GM23338 (cell line): ENCODE data around the gene TNIP3. TPM values are rescaled to one million over a fixed set of nuclear protein-coding genes. Genes with fewer than 3 reads are reported as not detected.

ENCODE experiments used
- ATAC-seq: fragments of 200-7000 bp; cut with Tn5 transposase; 3 replicates; pipeline ENCODE4 v1.9.1; 2020
- DNase-seq: peaks from one replicate; pipeline ENCODE4 v3.0.0-alpha.2; 2015; ENCODE audit warnings: low spot score
- H2AFZ ChIP-seq: fragments of 200-600 bp; sonication (generic); 2 replicates; pipeline ENCODE4 v1.8.0; 2016; ENCODE audit warnings: antibody characterized with exemption, mild to moderate bottlenecking, moderate library complexity
- H3F3A ChIP-seq: fragments of 200-600 bp; sonication (generic); replicated peaks from 2 replicates; pipeline ENCODE4 v1.8.0; 2017; ENCODE audit warnings: antibody characterized with exemption, mixed run types, low read depth
- H3K27ac ChIP-seq: fragments of 200-600 bp; sonication (generic); 2 replicates; pipeline ENCODE4 v1.6.1; 2016; ENCODE audit warnings: low read depth
- H3K27me3 ChIP-seq: fragments of 200-600 bp; sonication (generic); 2 replicates; pipeline ENCODE4 v1.8.0; 2016; ENCODE audit warnings: mild to moderate bottlenecking, mixed run types, moderate library complexity; ENCODE audit not compliant: insufficient read depth
- H3K36me3 ChIP-seq: fragments of 200-600 bp; sonication (generic); 2 replicates; pipeline ENCODE4 v1.8.0; 2016; ENCODE audit warnings: mild to moderate bottlenecking; ENCODE audit not compliant: insufficient read depth
- H3K4me1 ChIP-seq: fragments of 200-600 bp; sonication (generic); 2 replicates; pipeline ENCODE4 v1.8.0; 2016; ENCODE audit warnings: mild to moderate bottlenecking, moderate library complexity; ENCODE audit not compliant: insufficient read depth
- H3K4me2 ChIP-seq: fragments of 200-600 bp; sonication (generic); 2 replicates; pipeline ENCODE4 v1.7.1; 2017; ENCODE audit warnings: mixed run types
- H3K4me3 ChIP-seq: fragments of 200-600 bp; sonication (generic); 2 replicates; pipeline ENCODE4 v1.6.1; 2016; ENCODE audit warnings: mixed run types
- H3K79me2 ChIP-seq: fragments of 200-600 bp; sonication (generic); replicated peaks from 2 replicates; pipeline ENCODE4 v1.8.0; 2017; ENCODE audit warnings: mild to moderate bottlenecking; ENCODE audit not compliant: insufficient read depth
- H3K9me2 ChIP-seq: fragments of 200-600 bp; sonication (generic); 2 replicates; pipeline ENCODE4 v1.8.0; 2017; ENCODE audit not compliant: insufficient read depth
- H4K20me1 ChIP-seq: fragments of 200-600 bp; sonication (generic); replicated peaks from 2 replicates; pipeline ENCODE4 v1.8.0; 2017; ENCODE audit warnings: mild to moderate bottlenecking; ENCODE audit not compliant: insufficient read depth
- H3K27ac Mint-ChIP-seq: 2 replicates; pipeline ENCODE4 v1.8.0; 2020; ENCODE audit warnings: inconsistent platforms, mild to moderate bottlenecking, moderate library complexity, mixed read lengths
- H3K27me3 Mint-ChIP-seq: 3 replicates; pipeline ENCODE4 v1.8.0; 2022; ENCODE audit warnings: low read depth, mild to moderate bottlenecking, moderate library complexity, mixed read lengths, inconsistent platforms; ENCODE audit not compliant: insufficient read depth, poor library complexity
- H3K36me3 Mint-ChIP-seq: 3 replicates; pipeline ENCODE4 v1.8.0; 2021; ENCODE audit warnings: low read depth, mild to moderate bottlenecking, inconsistent platforms, moderate library complexity, mixed read lengths
- H3K4me1 Mint-ChIP-seq: 3 replicates; pipeline ENCODE4 v1.8.0; 2020; ENCODE audit warnings: mild to moderate bottlenecking, inconsistent platforms, mixed read lengths
- H3K4me3 Mint-ChIP-seq: 3 replicates; pipeline ENCODE4 v1.8.0; 2021; ENCODE audit warnings: moderate library complexity, mild to moderate bottlenecking, inconsistent platforms, mixed read lengths
- H3K9me3 Mint-ChIP-seq: 3 replicates; pipeline ENCODE4 v1.8.0; 2020; ENCODE audit warnings: moderate library complexity, mild to moderate bottlenecking, inconsistent platforms, mixed read lengths
- CREB1 ChIP-seq: fragments of 250-450 bp; sonication (Bioruptor Pico); IDR thresholded peaks from 2 replicates; pipeline ENCODE4 v1.5.0; 2020; ENCODE audit warnings: low read depth, mild to moderate bottlenecking, moderate library complexity
- EZH2 ChIP-seq: fragments of 200-600 bp; sonication (generic); IDR thresholded peaks from one replicate; pipeline ENCODE4 v1.8.0; 2017; ENCODE audit warnings: antibody characterized with exemption, mild to moderate bottlenecking, low read depth; ENCODE audit not compliant: unreplicated experiment
- EZH2phosphoT487 ChIP-seq: fragments of 200-600 bp; sonication (generic); IDR thresholded peaks from one replicate; pipeline ENCODE4 v1.8.1; 2018; ENCODE audit warnings: antibody characterized with exemption; ENCODE audit not compliant: unreplicated experiment
- JUNB ChIP-seq: IDR thresholded peaks from one replicate; pipeline ENCODE4 v1.6.1; 2016; ENCODE audit warnings: antibody characterized with exemption; ENCODE audit not compliant: unreplicated experiment
- NANOG ChIP-seq: IDR thresholded peaks from 2 replicates; pipeline ENCODE4 v1.6.1; 2016; ENCODE audit warnings: antibody characterized with exemption, borderline replicate concordance
- POLR2AphosphoS5 ChIP-seq: IDR thresholded peaks from 2 replicates; pipeline ENCODE4 v1.6.1; 2016; ENCODE audit warnings: antibody characterized with exemption, low read depth
- STAT1 ChIP-seq: IDR thresholded peaks from one replicate; pipeline ENCODE4 v1.6.1; 2016; ENCODE audit warnings: antibody characterized with exemption; ENCODE audit not compliant: unreplicated experiment
- ZNF114 ChIP-seq: fragments of 250-450 bp; sonication (Bioruptor Pico); IDR thresholded peaks from 2 replicates; pipeline ENCODE4 v1.5.0; 2020; ENCODE audit warnings: mild to moderate bottlenecking, moderate library complexity
- ZNF331 ChIP-seq: fragments of 250-450 bp; sonication (Bioruptor Pico); IDR thresholded peaks from 2 replicates; pipeline ENCODE4 v1.5.0; 2020; ENCODE audit warnings: low read depth, mild to moderate bottlenecking, moderate library complexity
- polyA plus RNA-seq: library from polyadenylated mRNA; unstranded; fragments of >200 nt; fragmentation: Nextera tagmentation; extraction: Ambion mirVana; gene quantifications from 2 replicates; pipeline ENCODE4 v1.2.1, GENCODE V29; 2016
- total RNA-seq: library from RNA; depleted of rRNA; stranded (reverse); fragments of >200 nt; shearing (Covaris generic); gene quantifications from 2 replicates; pipeline ENCODE4 v1.2.3, GENCODE V29; 2014
- TF ChIP-seq, protein P1 (sequence below): IDR thresholded peaks from 2 replicates; pipeline ENCODE4 v1.6.1; 2016; ENCODE audit warnings: antibody characterized with exemption
- TF ChIP-seq, protein P2 (sequence below): IDR thresholded peaks from one replicate; pipeline ENCODE4 v1.6.1; 2018; ENCODE audit warnings: antibody characterized with exemption; ENCODE audit not compliant: unreplicated experiment
- TF ChIP-seq, protein P3 (sequence below), 2 experiments: fragments of 200-600 bp in 1 of 2; sonication (generic) in 1 of 2; conservative IDR thresholded peaks; 2 replicates each; pipeline versions ENCODE4 v1.5.1 to v1.6.1; 2016 to 2017; ENCODE audit warnings: antibody characterized with exemption in 2 of 2, low read depth in 2 of 2, mild to moderate bottlenecking in 2 of 2, moderate library complexity in 1 of 2
- TF ChIP-seq, protein P4 (sequence below): fragments of 250-450 bp; sonication (Bioruptor Pico); IDR thresholded peaks from 2 replicates; pipeline ENCODE4 v1.5.0; 2020; ENCODE audit warnings: mild to moderate bottlenecking, moderate library complexity

TNIP3 gene
- total and polyA plus RNA-seq, 2 experiments from 2014 or later, result not detected

DNA sequence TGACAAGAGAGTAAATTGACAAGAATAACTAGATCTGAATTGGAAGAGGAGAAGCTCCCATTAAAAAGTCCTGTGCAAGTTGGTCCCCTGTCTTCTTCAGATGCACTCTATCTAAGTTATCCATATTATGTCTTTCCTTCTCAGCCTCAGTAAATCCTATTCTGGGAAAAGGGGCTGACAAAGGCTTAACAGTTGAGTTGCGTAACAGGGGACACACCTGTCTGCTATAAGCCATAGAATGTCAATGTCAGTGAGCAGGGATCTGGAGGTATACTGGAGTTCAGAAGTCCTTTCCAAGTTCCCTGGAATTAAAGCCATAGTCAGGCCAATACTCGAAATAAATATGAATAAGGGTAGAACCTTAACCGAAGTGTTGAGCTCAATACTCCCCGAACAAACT, 26.3 kb upstream of the TNIP3 start:
- DNase-seq (no peak), ATAC-seq (no peak)
- H3K9me2 ChIP-seq, result no peaks in the 10 kb centered on the region
- H3K4me2 ChIP-seq, result no peak overlapping the region
- H3K27ac ChIP-seq, result no peak overlapping the region
- H3K27me3 ChIP-seq, result no peaks in the 10 kb centered on the region
- no peaks in the 10 kb centered on the region for H3K36me3 ChIP-seq
- peaks cover 19% of the 10 kb centered on the region for H3K4me1 Mint-ChIP-seq
- TF ChIP-seq, protein P1, sequence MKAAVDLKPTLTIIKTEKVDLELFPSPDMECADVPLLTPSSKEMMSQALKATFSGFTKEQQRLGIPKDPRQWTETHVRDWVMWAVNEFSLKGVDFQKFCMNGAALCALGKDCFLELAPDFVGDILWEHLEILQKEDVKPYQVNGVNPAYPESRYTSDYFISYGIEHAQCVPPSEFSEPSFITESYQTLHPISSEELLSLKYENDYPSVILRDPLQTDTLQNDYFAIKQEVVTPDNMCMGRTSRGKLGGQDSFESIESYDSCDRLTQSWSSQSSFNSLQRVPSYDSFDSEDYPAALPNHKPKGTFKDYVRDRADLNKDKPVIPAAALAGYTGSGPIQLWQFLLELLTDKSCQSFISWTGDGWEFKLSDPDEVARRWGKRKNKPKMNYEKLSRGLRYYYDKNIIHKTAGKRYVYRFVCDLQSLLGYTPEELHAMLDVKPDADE, result no peak
- no peak for TF ChIP-seq STAT1
- no peak for TF ChIP-seq CREB1 (CRISPR knock-in tag)
- no peak for TF ChIP-seq EZH2phosphoT487
- no peak for TF ChIP-seq NANOG
- TF ChIP-seq EZH2, result no peak
- TF ChIP-seq ZNF331 (CRISPR knock-in tag), result no peak
- TF ChIP-seq, protein P2, sequence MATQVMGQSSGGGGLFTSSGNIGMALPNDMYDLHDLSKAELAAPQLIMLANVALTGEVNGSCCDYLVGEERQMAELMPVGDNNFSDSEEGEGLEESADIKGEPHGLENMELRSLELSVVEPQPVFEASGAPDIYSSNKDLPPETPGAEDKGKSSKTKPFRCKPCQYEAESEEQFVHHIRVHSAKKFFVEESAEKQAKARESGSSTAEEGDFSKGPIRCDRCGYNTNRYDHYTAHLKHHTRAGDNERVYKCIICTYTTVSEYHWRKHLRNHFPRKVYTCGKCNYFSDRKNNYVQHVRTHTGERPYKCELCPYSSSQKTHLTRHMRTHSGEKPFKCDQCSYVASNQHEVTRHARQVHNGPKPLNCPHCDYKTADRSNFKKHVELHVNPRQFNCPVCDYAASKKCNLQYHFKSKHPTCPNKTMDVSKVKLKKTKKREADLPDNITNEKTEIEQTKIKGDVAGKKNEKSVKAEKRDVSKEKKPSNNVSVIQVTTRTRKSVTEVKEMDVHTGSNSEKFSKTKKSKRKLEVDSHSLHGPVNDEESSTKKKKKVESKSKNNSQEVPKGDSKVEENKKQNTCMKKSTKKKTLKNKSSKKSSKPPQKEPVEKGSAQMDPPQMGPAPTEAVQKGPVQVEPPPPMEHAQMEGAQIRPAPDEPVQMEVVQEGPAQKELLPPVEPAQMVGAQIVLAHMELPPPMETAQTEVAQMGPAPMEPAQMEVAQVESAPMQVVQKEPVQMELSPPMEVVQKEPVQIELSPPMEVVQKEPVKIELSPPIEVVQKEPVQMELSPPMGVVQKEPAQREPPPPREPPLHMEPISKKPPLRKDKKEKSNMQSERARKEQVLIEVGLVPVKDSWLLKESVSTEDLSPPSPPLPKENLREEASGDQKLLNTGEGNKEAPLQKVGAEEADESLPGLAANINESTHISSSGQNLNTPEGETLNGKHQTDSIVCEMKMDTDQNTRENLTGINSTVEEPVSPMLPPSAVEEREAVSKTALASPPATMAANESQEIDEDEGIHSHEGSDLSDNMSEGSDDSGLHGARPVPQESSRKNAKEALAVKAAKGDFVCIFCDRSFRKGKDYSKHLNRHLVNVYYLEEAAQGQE, result no peak
- no peak for TF ChIP-seq ZNF114
- TF ChIP-seq, protein P3, sequence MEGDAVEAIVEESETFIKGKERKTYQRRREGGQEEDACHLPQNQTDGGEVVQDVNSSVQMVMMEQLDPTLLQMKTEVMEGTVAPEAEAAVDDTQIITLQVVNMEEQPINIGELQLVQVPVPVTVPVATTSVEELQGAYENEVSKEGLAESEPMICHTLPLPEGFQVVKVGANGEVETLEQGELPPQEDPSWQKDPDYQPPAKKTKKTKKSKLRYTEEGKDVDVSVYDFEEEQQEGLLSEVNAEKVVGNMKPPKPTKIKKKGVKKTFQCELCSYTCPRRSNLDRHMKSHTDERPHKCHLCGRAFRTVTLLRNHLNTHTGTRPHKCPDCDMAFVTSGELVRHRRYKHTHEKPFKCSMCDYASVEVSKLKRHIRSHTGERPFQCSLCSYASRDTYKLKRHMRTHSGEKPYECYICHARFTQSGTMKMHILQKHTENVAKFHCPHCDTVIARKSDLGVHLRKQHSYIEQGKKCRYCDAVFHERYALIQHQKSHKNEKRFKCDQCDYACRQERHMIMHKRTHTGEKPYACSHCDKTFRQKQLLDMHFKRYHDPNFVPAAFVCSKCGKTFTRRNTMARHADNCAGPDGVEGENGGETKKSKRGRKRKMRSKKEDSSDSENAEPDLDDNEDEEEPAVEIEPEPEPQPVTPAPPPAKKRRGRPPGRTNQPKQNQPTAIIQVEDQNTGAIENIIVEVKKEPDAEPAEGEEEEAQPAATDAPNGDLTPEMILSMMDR (conservative IDR thresholded peaks at IDR 0.05; ENCODE audit: low read depth in 2 of 2), result no peak
- no peak for TF ChIP-seq JUNB
- no peak for TF ChIP-seq POLR2AphosphoS5
- TF ChIP-seq, protein P4, sequence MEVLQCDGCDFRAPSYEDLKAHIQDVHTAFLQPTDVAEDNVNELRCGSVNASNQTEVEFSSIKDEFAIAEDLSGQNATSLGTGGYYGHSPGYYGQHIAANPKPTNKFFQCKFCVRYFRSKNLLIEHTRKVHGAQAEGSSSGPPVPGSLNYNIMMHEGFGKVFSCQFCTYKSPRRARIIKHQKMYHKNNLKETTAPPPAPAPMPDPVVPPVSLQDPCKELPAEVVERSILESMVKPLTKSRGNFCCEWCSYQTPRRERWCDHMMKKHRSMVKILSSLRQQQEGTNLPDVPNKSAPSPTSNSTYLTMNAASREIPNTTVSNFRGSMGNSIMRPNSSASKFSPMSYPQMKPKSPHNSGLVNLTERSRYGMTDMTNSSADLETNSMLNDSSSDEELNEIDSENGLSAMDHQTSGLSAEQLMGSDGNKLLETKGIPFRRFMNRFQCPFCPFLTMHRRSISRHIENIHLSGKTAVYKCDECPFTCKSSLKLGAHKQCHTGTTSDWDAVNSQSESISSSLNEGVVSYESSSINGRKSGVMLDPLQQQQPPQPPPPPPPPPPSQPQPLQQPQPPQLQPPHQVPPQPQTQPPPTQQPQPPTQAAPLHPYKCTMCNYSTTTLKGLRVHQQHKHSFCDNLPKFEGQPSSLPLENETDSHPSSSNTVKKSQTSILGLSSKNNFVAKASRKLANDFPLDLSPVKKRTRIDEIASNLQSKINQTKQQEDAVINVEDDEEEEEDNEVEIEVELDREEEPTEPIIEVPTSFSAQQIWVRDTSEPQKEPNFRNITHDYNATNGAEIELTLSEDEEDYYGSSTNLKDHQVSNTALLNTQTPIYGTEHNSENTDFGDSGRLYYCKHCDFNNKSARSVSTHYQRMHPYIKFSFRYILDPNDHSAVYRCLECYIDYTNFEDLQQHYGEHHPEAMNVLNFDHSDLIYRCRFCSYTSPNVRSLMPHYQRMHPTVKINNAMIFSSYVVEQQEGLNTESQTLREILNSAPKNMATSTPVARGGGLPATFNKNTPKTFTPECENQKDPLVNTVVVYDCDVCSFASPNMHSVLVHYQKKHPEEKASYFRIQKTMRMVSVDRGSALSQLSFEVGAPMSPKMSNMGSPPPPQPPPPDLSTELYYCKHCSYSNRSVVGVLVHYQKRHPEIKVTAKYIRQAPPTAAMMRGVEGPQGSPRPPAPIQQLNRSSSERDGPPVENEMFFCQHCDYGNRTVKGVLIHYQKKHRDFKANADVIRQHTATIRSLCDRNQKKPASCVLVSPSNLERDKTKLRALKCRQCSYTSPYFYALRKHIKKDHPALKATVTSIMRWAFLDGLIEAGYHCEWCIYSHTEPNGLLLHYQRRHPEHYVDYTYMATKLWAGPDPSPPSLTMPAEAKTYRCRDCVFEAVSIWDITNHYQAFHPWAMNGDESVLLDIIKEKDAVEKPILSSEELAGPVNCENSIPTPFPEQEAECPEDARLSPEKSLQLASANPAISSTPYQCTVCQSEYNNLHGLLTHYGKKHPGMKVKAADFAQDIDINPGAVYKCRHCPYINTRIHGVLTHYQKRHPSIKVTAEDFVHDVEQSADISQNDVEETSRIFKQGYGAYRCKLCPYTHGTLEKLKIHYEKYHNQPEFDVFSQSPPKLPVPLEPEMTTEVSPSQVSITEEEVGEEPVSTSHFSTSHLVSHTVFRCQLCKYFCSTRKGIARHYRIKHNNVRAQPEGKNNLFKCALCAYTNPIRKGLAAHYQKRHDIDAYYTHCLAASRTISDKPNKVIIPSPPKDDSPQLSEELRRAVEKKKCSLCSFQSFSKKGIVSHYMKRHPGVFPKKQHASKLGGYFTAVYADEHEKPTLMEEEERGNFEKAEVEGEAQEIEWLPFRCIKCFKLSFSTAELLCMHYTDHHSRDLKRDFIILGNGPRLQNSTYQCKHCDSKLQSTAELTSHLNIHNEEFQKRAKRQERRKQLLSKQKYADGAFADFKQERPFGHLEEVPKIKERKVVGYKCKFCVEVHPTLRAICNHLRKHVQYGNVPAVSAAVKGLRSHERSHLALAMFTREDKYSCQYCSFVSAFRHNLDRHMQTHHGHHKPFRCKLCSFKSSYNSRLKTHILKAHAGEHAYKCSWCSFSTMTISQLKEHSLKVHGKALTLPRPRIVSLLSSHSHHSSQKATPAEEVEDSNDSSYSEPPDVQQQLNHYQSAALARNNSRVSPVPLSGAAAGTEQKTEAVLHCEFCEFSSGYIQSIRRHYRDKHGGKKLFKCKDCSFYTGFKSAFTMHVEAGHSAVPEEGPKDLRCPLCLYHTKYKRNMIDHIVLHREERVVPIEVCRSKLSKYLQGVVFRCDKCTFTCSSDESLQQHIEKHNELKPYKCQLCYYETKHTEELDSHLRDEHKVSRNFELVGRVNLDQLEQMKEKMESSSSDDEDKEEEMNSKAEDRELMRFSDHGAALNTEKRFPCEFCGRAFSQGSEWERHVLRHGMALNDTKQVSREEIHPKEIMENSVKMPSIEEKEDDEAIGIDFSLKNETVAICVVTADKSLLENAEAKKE (CRISPR knock-in tag), result no peak
- no peaks in the 10 kb centered on the region for H3F3A ChIP-seq
- H3K9me3 Mint-ChIP-seq, result no peaks in the 10 kb centered on the region
- no peaks in the 10 kb centered on the region for H3K36me3 Mint-ChIP-seq
- H3K4me1 ChIP-seq, result peaks cover 13% of the 10 kb centered on the region; the same call in 1 of the 2 replicates
- no peak overlapping the region for H3K27ac Mint-ChIP-seq
- H3K79me2 ChIP-seq, result no peaks in the 10 kb centered on the region
- H3K27me3 Mint-ChIP-seq, result no peaks in the 10 kb centered on the region
- no peak overlapping the region for H3K4me3 ChIP-seq
- no peak overlapping the region for H3K4me3 Mint-ChIP-seq
- H2AFZ ChIP-seq, result no peak overlapping the region
- no peaks in the 10 kb centered on the region for H4K20me1 ChIP-seq
